HG03565 (cell line): ENCODE results near the gene SPON1.
A peak's percentile ranks its signal among the peaks of the same experiment; 100 is the strongest.
"Not testable (repeated sequence)": the region's sequence is repeated elsewhere in the genome, so short reads cannot be mapped to it uniquely, and the experiment has no call there.

ENCODE experiments used
- ATAC-seq: cut with Tn5 transposase; IDR thresholded peaks from one replicate; pipeline ENCODE4 v1.9.1; 2021; ENCODE audit warnings: mild to moderate bottlenecking, moderate library complexity; ENCODE audit not compliant: unreplicated experiment

SPON1 gene

GRCh38 chr11:14114269-14114668 lies 151.7 kb downstream of the SPON1 start:
- ATAC-seq: no peak

- no peak for ATAC-seq
Measured at GRCh38 chr11:14114786-14115185, 152.3 kb downstream of the SPON1 start.

GRCh38 chr11:14117632-14118031 lies 155.1 kb downstream of the SPON1 start:
- no peak for ATAC-seq

GRCh38 chr11:14118072-14118471 lies 155.5 kb downstream of the SPON1 start:
- no peak for ATAC-seq

- no peak for ATAC-seq
Measured at GRCh38 chr11:14119357-14119756, 156.8 kb downstream of the SPON1 start.

- no peak for ATAC-seq
Measured at GRCh38 chr11:14124350-14124749, 161.8 kb downstream of the SPON1 start.

- ATAC-seq: no peak
Measured at GRCh38 chr11:14124886-14125285, 162.4 kb downstream of the SPON1 start.

GRCh38 chr11:14125529-14125928 lies 163.0 kb downstream of the SPON1 start:
- no peak for ATAC-seq

- ATAC-seq: no peak
Measured at GRCh38 chr11:14127679-14128078, 165.2 kb downstream of the SPON1 start.

GRCh38 chr11:14132312-14132711 lies 169.8 kb downstream of the SPON1 start:
- no peak for ATAC-seq

- no peak for ATAC-seq
Measured at GRCh38 chr11:14133381-14133780, 170.9 kb downstream of the SPON1 start.

- ATAC-seq: no peak
Measured at GRCh38 chr11:14136561-14136960, 174.0 kb downstream of the SPON1 start.

GRCh38 chr11:14137284-14137683 lies 174.8 kb downstream of the SPON1 start:
- no peak for ATAC-seq

- ATAC-seq: no peak
Measured at GRCh38 chr11:14140991-14141390, 178.5 kb downstream of the SPON1 start.

- ATAC-seq: no peak
Measured at GRCh38 chr11:14141676-14142075, 179.2 kb downstream of the SPON1 start.

GRCh38 chr11:14144934-14145333 lies 182.4 kb downstream of the SPON1 start:
- ATAC-seq: no peak

- ATAC-seq: peak; percentile 81
Measured at GRCh38 chr11:14148653-14149273, 186.2 kb downstream of the SPON1 start.

GRCh38 chr11:14149683-14150082 lies 187.2 kb downstream of the SPON1 start:
- ATAC-seq: no peak

GRCh38 chr11:14150878-14151277 lies 188.4 kb downstream of the SPON1 start:
- ATAC-seq: no peak

- ATAC-seq: not testable (repeated sequence)
Measured at GRCh38 chr11:14154103-14154502, 191.6 kb downstream of the SPON1 start.

GRCh38 chr11:14158393-14158792 lies 195.9 kb downstream of the SPON1 start:
- ATAC-seq: no peak

GRCh38 chr11:14163576-14163975 lies 201.1 kb downstream of the SPON1 start:
- ATAC-seq: no peak

- not testable (repeated sequence) for ATAC-seq
Measured at GRCh38 chr11:14173679-14174078, 211.2 kb downstream of the SPON1 start.
